GM18511 (cell line): ENCODE measurements around the gene CCDC85A.

Source experiments
- ATAC-seq: cut with Tn5 transposase; IDR thresholded peaks from one replicate; pipeline ENCODE4 v1.9.1; 2021; ENCODE audit warnings: mild to moderate bottlenecking, moderate library complexity; ENCODE audit not compliant: unreplicated experiment

Gene CCDC85A

DNA sequence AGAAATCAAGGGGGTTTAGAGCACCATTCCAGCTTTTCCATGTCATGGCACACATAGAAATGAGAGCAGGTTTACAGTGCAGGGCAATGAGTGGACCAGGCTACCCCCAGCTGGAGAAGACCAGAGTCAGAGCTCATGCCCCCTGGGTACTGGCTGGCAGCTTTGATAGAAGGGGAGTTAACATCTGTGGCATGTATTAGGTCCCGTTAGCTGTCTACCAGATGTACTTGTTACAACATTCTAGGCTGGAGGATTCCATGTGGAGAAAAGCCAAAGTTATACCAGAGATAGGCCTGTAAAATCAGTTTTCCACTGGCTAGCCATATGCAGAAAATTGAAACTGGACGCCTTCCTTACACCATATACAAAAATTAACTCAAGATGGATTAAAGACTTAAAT, 109.2 kb downstream of the CCDC85A start:
- ATAC-seq: no peak

DNA sequence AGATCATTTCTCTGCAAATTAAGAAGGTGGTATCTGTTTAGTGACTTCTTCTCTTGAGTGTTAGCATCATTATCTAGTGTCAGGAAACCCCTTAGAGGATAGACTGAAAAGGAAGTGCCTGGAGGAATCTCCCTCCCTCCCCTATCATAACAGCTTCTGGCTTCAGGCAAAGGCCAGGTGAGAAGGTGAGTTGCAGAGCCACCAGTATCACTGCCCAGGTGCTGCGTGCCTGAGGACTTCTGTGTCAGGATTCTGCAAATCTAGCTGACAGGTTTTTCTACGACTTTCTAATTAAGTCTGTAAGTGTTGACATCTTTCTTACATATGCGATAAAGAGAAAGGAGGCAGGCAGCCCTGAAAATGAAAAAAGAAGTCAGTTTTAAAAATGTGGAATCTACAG, 111.9 kb downstream of the CCDC85A start:
- no peak for ATAC-seq

DNA sequence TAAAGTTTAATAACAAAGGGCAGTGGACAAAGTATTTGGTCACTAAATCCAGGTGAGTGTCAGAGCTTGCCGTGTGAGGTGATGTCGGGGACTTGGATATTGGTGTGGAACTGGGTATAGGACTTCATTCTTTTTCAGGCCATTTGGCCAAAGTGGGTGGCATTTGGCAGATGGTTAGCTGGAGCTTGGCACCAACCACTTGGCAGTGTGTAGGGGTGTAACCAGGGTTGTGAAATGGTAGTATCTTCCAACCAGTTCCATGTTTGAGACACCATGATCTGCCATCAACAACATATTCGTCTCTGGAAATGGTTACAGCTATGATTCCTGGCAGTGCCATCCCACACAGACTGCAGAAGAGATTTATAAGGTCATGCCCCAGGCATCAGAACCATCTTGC, 113.9 kb downstream of the CCDC85A start:
- ATAC-seq: no peak

DNA sequence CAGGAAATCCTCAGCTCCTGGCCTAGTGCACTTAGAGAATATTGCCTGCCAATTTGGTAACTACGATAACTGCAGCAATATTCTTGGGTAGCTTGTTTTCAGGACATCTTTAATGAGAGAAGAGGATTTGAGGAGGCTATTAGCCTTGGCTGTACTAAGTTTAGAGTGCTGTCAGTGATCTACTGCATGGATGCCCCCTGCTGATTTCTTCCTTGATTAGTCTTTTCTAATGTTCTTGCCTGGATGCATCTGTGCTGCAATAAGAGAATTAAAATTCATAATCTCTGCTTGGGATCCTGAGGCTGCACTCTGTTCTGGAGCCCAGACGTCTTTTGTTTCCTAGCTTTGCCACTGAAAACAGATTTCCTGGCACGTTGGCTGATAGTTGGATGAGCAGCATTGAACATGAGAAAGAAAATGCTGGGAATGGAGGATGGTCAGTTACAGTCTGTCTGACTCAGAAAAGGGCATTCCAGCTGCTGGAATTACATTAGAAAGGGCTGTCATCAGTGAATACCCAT, 115.4 kb downstream of the CCDC85A start:
- ATAC-seq: no peak

DNA sequence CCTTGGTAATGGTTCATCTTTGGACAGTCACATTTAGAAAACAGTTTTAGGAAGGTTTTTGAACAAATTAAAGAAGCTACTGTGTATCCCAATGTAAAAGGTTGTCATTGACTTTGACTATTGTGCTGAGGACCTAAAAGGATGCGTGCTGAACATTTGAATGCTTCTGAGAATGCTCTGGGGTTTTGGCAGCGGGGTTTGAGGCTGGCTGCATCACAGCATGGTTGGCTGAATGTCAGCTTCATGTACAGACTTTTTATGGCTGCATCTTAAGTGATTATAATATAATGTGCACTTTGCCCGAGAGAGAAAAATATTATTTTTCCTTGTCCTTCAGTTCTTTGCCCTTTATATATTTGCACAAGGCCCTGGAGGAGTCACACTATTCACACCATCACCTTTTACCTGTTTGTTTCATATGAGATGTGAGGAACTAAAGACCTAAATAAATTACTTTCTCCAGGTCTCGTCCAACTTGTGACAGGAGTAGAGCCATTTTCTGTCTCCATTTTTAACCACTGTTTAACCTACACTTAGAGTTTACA, 125.9 kb downstream of the CCDC85A start:
- ATAC-seq: no peak

DNA sequence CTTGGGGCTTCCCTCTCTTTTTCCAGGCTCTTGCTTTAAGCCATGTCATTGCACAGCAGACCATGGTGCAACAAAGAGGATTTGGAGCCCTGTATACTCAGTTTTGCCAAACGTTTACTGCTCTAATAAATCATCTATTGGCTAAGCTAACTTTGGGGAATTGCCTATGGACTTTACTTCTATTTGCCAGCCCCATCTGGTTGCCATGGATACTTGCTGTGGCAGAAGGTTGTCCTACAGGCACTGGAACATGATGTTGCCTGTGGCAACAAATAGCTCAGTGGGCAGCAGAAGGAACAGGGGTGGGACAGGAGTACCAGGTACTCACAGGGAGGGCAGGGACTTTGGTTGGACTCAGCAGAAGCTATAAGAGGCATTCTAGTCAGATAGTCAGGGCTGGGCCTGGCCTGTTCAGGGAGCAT, 129.7 kb downstream of the CCDC85A start:
- ATAC-seq: no peak

DNA sequence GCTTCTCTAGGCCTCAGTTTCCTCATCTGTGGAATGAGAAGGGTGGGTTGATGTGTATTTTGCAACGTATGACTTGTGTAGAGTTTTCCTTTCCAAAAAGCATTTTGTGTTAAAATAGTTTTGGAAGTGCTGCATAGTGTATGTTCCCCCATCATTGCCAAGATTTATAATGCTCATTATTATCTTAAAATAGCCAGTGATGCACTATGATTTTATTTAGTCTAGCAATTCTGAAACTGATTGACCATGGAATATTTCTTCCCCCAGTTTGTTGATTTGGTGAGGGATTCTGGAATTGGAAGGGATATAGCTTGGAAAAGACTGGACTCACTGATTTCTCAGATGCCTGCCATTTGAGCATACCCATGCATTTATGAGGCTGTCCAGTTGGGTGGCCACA, 130.6 kb downstream of the CCDC85A start:
- no peak for ATAC-seq

DNA sequence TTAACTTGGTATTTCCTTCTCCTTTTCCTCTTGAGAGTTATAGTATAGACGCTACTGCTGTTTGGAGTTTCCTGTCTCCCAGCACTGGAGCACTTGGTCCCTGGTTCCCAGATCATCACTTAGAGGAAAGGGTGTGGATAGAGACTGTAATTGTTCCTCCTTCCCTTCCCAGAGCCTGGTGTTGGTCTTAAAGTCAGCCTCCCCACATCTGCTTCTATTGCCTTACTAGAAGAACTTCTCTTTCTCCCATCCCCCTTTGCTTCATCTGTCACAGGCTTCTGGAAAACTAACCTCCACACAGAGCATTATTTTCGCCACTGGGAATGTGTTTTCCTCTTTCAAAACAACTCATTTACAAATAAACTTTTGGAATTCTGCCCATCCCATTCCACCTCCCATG, 131.0 kb downstream of the CCDC85A start:
- ATAC-seq: no peak

DNA sequence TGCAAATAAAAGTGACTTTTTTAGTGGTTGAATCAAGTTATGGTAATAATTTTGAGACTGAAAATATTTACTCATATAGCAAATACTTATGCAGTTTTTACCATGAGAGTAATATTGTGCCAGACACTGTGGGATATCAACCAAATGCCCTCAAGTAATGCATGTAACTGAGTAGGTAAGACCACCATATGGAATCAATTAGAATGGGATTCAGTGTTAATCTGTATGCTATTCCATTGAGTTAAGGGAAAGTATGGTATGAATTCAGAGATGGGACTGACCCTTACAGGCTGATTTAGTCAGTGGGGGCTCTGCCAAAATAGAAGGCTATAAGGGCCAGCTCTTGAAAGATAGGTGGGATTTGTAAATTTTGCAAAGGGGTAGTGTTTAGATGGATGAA, 131.6 kb downstream of the CCDC85A start:
- ATAC-seq: no peak

DNA sequence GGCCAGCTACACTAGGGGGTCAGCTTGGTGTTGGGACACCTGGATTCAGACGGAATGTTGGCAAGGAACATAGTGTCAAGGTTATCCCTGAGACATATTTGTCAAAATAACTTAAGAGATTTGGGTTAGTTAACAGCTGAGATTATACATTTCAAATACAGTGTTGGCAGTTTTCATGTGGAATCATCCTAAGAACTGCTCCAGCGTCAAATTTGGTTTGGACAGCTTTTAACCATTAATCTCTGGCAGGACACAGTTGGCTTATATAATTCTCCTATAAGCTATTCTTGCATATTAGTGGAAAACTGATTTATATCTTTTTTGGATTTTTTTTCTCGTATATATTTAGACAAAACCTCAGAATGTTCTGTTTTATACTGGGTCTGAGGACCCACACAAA, 132.2 kb downstream of the CCDC85A start:
- ATAC-seq: no peak

DNA sequence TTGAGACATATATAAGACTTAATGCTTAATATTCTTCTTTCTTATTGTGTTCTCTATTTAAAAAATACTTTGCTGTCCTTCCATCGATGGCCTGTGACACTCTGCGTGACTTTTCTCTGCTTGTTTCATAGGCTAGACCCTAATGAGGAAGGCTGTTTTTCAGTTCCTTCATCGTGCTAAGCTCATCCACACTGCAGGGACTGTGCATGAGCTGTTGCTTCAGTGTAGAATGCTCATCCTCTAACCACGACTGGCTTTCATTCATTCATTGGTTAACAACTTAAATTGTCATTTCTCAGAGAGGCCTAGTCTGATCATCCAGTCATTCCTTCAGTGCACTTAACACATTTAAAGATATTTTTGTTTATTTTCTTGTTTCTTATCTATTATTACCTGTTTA, 134.4 kb downstream of the CCDC85A start:
- ATAC-seq: no peak

DNA sequence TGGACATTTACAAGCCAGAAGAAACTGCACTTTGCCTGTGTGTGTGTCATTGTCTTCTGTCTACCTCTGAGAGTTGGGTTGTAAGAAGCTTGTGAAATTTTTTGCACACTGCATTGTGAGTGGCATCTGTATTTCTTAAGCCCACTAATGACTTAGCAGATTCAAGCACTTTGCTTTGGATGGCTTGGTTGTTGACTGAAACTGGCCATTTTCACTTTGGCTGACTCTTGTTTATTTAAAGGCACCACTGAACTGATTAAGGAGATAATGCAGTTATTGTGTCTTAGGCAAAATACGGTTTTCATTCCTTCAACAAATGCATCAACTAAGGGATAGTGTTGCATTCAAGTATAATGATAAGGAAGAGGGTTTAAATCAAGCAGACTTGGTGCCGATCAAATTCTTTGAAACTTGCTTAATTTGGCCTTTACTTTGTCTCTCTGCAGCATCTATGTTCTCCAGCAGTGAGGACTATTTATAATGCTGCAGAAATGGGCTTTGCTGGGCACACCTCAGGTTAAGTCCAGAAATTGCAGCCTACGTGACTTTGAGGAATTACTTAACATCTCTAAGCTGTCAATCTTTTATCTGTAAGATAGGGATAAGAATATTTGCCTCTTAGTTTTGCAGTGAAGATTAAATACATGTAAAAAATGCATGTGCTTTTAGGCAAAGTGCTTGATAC, 142.0 kb downstream of the CCDC85A start:
- ATAC-seq: no peak

DNA sequence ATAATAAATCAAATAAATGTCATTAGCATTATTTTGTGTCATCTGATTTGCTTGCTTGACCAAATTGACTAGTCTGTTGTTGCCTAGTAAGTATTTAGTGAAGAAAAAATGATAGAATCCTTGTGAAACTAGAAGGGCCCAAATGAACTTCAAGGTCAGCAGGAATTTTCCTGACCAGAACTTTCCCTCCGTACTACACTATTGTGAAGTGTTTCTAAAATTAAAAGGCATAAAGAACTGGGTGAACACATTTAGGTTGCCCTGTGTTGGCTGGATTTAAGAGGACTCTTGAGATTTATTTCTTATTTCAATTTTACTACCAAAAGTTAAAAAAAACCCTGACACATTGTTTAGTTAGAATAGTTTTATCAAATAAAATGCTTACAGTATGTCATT, 142.6 kb downstream of the CCDC85A start:
- no peak for ATAC-seq

DNA sequence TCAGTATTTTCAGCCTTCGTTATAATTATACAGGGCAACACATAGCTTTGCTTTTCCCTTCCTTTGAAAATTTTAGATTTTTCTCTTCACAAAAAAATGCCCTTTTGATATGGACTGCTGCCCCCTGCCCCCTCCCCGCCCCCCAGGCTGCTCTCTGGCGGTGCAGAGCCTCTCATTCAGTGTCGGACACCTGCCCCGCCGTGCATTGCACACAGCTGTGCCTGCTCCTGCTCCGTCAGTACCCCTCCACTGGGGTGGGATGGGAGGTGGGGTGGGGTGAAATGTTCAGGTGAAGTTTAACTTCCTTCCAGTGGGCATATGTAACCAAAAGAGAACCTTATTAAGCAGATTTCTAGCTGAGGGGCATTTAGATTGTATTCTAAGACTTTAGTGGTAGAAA, 148.0 kb downstream of the CCDC85A start:
- ATAC-seq: no peak

DNA sequence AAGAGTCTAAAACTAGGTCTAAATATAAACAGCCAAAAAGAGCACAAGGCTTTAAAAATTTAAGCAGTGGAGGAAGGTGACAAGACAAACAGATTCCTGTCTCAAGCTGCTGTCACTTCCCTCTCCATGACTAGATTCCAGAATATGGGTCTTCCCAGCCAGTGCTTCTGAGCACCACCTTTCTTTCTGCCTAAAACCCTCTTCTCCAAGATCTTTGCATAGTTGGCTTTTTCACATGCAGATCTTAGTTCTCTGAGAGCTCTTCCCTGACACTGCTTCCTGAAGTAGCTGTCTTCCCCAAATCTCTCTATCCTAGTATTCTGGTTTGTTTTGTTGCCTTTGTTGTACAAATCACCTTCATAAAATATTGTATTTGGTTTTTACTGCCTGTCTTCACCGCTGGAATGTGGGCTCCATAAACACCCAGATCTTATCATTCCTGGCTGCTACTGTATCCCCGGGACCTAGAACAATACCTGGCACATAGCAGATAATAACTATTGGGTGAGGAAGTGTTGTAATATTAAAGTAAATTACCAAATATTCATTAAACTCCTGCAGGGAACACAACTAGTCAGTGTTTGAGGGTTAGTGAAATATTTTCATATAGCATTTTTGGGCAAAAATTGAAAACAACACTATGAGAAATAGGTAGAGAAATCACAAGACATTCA, 150.2 kb downstream of the CCDC85A start:
- no peak for ATAC-seq

DNA sequence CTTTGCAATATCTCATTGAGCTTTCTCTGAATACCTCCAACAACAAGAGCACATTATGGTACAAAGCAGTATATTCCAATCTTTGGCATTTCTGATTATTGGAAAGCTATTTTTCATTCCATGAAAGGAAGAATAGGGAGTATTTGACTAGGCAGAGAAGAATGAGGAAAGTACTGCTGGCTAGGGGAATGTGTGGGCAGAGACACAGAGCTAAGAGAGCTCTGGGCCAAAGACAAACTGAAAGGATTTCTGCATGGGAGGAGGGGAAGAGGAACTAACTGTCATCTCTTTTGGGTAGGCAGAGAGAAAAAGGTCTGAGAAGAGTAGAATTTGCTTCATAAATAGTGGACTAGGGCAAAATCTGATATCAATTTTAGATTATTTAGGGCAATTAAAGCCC, 150.8 kb downstream of the CCDC85A start:
- no peak for ATAC-seq

DNA sequence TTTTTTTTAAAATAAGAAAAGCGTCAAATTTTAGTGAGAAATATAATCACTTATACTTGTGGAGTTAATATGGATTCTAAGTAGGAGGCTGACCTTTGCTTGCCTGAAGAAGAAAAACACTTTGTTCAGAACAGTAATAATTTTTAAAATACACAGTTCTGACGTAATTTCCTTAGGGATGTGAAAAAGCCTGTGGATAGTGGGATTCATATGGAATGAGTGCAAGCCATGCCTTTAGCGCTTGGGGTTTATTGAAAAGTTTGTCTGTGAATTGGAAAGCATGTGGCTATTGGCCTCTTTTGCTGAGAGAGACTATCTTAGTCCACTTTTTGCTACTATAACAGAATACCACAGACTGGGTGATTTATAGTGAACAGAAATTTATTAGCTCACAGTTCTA, 151.3 kb downstream of the CCDC85A start:
- no peak for ATAC-seq

DNA sequence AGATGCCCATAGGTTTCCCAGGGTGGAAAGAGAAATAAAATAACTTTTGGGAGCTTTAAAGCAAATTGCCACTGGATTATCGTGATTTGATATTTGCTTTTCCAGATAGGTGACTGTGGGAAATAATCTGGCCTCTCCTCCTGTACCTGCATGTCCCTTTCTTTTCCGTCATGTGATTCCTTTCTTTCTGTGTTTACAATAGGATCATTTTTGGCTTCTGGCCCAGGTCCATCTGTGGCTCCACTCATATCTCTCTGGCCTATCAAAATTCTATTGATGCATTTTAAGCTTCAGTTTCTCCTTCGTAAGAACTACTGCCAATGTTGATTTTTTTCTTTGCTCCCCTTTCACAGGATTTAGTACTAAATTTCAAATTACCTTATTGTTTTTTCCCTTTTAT, 153.6 kb downstream of the CCDC85A start:
- no peak for ATAC-seq

DNA sequence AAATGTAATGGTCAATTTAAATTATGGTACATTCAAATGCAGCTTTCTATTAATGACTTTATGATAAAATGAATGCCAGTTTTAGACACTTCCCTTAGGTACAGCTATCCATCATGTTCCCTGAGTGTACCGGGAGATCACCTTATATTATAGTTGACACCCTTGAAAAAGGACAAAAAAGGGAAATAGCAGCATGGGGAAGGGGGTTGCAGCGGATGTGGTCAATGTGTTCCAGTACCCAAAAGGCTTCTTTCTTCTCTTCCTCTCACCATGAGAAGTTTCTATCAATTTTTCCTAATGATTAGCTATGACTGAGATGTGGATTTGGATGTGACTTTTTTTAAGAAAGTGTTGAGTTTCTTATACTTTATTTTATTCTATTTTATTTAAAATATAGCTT, 154.4 kb downstream of the CCDC85A start:
- no peak for ATAC-seq

DNA sequence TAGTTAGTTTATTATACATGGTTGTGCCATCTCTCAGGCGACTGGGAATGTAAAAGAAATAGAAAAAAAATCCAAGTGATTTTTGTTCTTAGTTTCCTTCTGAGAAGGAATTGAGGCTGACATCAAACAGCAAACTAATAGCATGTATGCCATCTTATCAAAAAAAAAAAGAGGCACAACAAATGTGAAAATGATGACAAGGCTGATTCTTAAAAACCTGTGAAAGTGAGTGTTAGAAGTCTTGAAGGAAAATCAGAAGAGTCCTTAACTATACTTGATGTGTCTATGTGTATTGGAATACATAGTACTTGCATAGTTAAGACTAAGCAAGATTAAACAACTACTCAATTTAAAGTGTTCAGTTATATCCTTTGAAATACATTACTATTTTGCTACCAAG, 161.0 kb downstream of the CCDC85A start:
- ATAC-seq: no peak

DNA sequence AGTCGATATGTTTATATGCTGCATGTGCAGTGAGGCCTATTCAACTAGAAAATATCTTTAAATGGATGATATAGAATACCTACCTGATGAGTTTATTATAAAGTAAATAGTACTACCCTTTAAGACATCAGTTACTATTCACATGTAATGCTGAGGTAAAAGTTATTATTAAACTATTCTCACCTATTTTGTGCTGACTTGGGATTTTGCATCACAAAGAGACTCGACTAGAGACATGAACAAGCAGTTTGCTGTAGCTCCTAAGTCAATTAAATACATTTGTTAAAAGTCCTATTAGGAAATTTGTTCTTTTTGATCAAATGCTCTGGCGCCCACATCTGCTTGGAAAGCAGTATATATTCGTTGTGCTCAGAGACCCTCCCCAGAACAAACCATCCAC, 164.1 kb downstream of the CCDC85A start:
- no peak for ATAC-seq
